IMR-90 (cell line): ENCODE measurements around the gene POTEI.
"Not testable (repeated sequence)": the region's sequence is repeated elsewhere in the genome, so short reads cannot be mapped to it uniquely, and the experiment has no call there.

Experiments
- CHD1 ChIP-seq: IDR thresholded peaks from 2 replicates; pipeline ENCODE4 v1.6.1; 2012; ENCODE audit warnings: low read depth, low read length, improper control_type of control experiment
- CTCF ChIP-seq: conservative IDR thresholded peaks from 2 replicates; pipeline ENCODE4 v1.5.1; 2012; ENCODE audit warnings: mild to moderate bottlenecking, low read depth, low read length, improper control_type of control experiment
- MAFK ChIP-seq: IDR thresholded peaks from 2 replicates; pipeline ENCODE4 v1.6.1; 2012; ENCODE audit warnings: low read depth, low read length, improper control_type of control experiment
- MXI1 ChIP-seq: IDR thresholded peaks from 2 replicates; pipeline ENCODE4 v1.6.1; 2012; ENCODE audit warnings: low read depth, mild to moderate bottlenecking, low read length, moderate library complexity, borderline replicate concordance
- POLR2A ChIP-seq: IDR thresholded peaks from 2 replicates; pipeline ENCODE4 v1.6.1; 2012; ENCODE audit warnings: mild to moderate bottlenecking, low read depth, low read length
- RAD21 ChIP-seq: IDR thresholded peaks from 2 replicates; pipeline ENCODE4 v1.6.1; 2012; ENCODE audit warnings: low read length, improper control_type of control experiment
- RFX5 ChIP-seq: IDR thresholded peaks from 2 replicates; pipeline ENCODE4 v1.8.0; 2012; ENCODE audit warnings: low read depth, mild to moderate bottlenecking, low read length, moderate library complexity
- USF2 ChIP-seq: fragments of 150-350 bp; IDR thresholded peaks from 2 replicates; pipeline ENCODE4 v1.6.1; 2017; ENCODE audit warnings: mild to moderate bottlenecking, antibody characterized with exemption, low read length, low read depth

GRCh38 chr2:130544978-130545377, 35.9 kb upstream of the POTEI start:
- not testable (repeated sequence) for TF ChIP-seq RAD21, POLR2A, CTCF, USF2, CHD1, MXI1, RFX5, MAFK
